22Rv1 (cell line): ENCODE results near the gene CMIP.

Source experiments
- CTCF ChIP-seq: fragments of 450-650 bp; IDR thresholded peaks from 2 replicates; pipeline ENCODE4 v1.5.1; 2017; ENCODE audit warnings: mild to moderate bottlenecking
- ZFX ChIP-seq: fragments of 450-650 bp; IDR thresholded peaks from 2 replicates; pipeline ENCODE4 v1.6.1; 2017; ENCODE audit warnings: antibody characterized with exemption, borderline replicate concordance

DNA sequence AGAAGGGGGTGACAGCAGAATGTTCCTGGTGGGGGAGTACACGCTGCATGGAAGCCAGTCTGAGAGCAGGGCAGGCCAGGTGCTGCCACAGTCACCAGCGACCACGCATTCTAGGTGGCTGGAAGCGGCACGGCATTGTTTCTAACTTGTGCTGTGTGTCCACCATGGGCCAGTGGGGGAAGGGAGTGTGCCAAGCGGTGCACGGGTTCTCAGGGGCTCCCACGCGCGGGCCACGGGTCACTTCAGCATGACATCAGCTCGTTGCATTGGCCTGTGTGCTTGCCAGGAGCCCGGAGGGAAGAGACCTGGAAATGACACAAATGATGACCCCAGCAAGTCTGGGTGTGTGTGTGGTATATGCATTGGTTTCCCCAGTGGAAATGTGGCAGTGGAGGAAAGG, 169.6 kb downstream of the CMIP start:
- TF ChIP-seq CTCF (no peak), ZFX (no peak)
